Duodenal mucosa (tissue), 2 donors: ENCODE measurements around the gene SH3BP5.

Experiments
- H3K27ac ChIP-seq: one replicate; pipeline ENCODE4 v1.7.0; 2013; ENCODE audit warnings: low read depth, low read length
- H3K27me3 ChIP-seq, 2 donors: one replicate each; pipeline ENCODE4 v1.7.0; 2013; ENCODE audit warnings: low read length in 2 of 2, control low read depth in 1 of 2; ENCODE audit not compliant: insufficient read depth in 2 of 2, control insufficient read depth in 1 of 2
- H3K36me3 ChIP-seq, 2 donors: one replicate each; pipeline ENCODE4 v1.7.0; 2013; ENCODE audit warnings: low read length in 2 of 2, control low read depth in 1 of 2; ENCODE audit not compliant: insufficient read depth in 2 of 2, control insufficient read depth in 1 of 2
- H3K4me1 ChIP-seq, 2 donors: one replicate each; pipeline ENCODE4 v1.7.0; 2013; ENCODE audit warnings: low read length in 2 of 2, control low read depth in 1 of 2; ENCODE audit not compliant: insufficient read depth in 2 of 2, control insufficient read depth in 1 of 2
- H3K4me3 ChIP-seq, 2 donors: one replicate each; pipeline ENCODE4 v1.7.0; 2013; ENCODE audit warnings: low read length in 2 of 2, low read depth in 1 of 2
- H3K9ac ChIP-seq, 2 donors: one replicate each; pipeline ENCODE4 v1.7.0; 2013; ENCODE audit warnings: low read length in 2 of 2, low read depth in 1 of 2
- H3K9me3 ChIP-seq, 2 donors: one replicate each; pipeline ENCODE4 v1.7.0; 2013; ENCODE audit warnings: low read length in 2 of 2, control low read depth in 1 of 2; ENCODE audit not compliant: control insufficient read depth in 1 of 2

The SH3BP5 gene

DNA sequence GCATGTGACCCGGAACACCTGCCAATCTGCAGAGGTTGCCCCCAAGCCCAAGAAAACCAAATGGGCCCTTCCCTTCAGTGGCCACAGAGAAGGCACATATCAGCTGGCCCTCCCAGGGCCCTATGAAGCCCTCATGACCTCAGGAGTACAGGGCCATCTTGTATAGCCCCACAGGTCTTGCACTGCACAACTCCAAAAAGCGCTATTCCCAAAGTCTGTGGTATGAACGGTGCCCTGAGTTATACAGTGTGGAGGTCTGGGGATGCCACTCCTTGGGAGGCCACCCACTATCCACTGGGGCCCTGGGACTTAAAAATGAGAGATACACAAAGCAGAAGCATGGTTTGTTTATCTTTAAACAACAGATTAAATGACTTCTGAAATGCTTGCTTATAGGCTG lies 64.9 kb downstream of the SH3BP5 start:
- Histone ChIP-seq H3K9me3 (no peaks in the 10 kb centered on the region), H3K27me3 (no peaks in the 10 kb centered on the region), H3K4me1 (peaks cover 11 to 18% of the 10 kb centered on the region in 2 donors), H3K36me3 (no peaks in the 10 kb centered on the region), H3K4me3 (no peak overlapping the region), H3K27ac (no peak overlapping the region), H3K9ac (no peak overlapping the region)

GRCh38 chr3:15266510-15267376 lies 65.6 kb downstream of the SH3BP5 start:
- Histone ChIP-seq H3K4me1 (peaks cover 11 to 18% of the 10 kb centered on the region in 2 donors), H3K27me3 (no peaks in the 10 kb centered on the region), H3K27ac (no peak overlapping the region), H3K36me3 (no peaks in the 10 kb centered on the region), H3K9me3 (no peaks in the 10 kb centered on the region), H3K4me3 (no peak overlapping the region), H3K9ac (no peak overlapping the region)

- no peaks in the 10 kb centered on the region for H3K9me3 ChIP-seq
- peaks cover 11 to 18% of the 10 kb centered on the region in 2 donors for H3K4me1 ChIP-seq
- H3K36me3 ChIP-seq, result peaks cover 0 to 5% of the 10 kb centered on the region in 2 donors
- no peak overlapping the region for H3K9ac ChIP-seq
- H3K27me3 ChIP-seq, result no peaks in the 10 kb centered on the region
- no peak overlapping the region for H3K4me3 ChIP-seq
- H3K27ac ChIP-seq, result no peak overlapping the region
Observed at GRCh38 chr3:15265655-15266509, 66.5 kb downstream of the SH3BP5 start.

DNA sequence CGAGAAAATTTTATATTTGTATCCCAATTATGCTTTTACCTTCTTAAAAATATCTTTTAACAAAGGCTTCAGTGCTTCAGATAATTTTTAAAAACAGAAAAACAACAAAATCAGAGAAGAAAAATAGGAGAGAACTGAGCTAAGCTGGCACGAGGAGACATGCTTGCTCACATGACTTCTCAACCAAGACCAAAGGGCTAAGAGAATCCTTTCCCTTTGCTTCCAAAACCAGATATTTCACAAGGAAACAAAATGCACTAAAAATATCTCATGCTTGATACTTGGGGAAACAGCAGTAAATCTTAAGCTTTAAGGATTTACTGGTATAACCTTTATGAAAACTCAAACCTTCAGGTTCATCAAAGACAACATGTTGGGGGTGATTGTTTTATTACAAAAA lies 67.9 kb downstream of the SH3BP5 start:
- H3K4me3 ChIP-seq, result no peak overlapping the region
- H3K27ac ChIP-seq, result no peak overlapping the region
- H3K9me3 ChIP-seq, result no peaks in the 10 kb centered on the region
- H3K27me3 ChIP-seq, result no peaks in the 10 kb centered on the region
- no peak overlapping the region for H3K9ac ChIP-seq
- peaks cover 4 to 11% of the 10 kb centered on the region in 2 donors for H3K4me1 ChIP-seq
- peaks cover 5 to 19% of the 10 kb centered on the region in 2 donors for H3K36me3 ChIP-seq

GRCh38 chr3:15263926-15264325 lies 68.5 kb downstream of the SH3BP5 start:
- H3K9ac ChIP-seq, result no peak overlapping the region
- peaks cover 4 to 5% of the 10 kb centered on the region in 2 donors for H3K4me1 ChIP-seq
- H3K27me3 ChIP-seq, result no peaks in the 10 kb centered on the region
- H3K9me3 ChIP-seq, result no peaks in the 10 kb centered on the region
- no peak overlapping the region for H3K27ac ChIP-seq
- H3K36me3 ChIP-seq, result peaks cover 5 to 19% of the 10 kb centered on the region in 2 donors
- H3K4me3 ChIP-seq, result no peak overlapping the region

- Histone ChIP-seq H3K27me3 (no peaks in the 10 kb centered on the region), H3K4me3 (no peak overlapping the region), H3K9me3 (no peaks in the 10 kb centered on the region), H3K27ac (no peak overlapping the region), H3K36me3 (peaks cover 5 to 26% of the 10 kb centered on the region in 2 donors), H3K4me1 (peaks cover 1 to 2% of the 10 kb centered on the region in 2 donors), H3K9ac (no peak overlapping the region)
Observed at GRCh38 chr3:15263120-15263519, 69.3 kb downstream of the SH3BP5 start.

- H3K9me3 ChIP-seq, result no peaks in the 10 kb centered on the region
- H3K36me3 ChIP-seq, result peaks cover 15 to 36% of the 10 kb centered on the region in 2 donors
- H3K27ac ChIP-seq, result no peak overlapping the region
- no peak overlapping the region for H3K4me3 ChIP-seq
- H3K27me3 ChIP-seq, result no peaks in the 10 kb centered on the region
- no peak overlapping the region for H3K9ac ChIP-seq
- no peaks in the 10 kb centered on the region for H3K4me1 ChIP-seq
Observed at GRCh38 chr3:15262021-15262420, 70.4 kb downstream of the SH3BP5 start.

DNA sequence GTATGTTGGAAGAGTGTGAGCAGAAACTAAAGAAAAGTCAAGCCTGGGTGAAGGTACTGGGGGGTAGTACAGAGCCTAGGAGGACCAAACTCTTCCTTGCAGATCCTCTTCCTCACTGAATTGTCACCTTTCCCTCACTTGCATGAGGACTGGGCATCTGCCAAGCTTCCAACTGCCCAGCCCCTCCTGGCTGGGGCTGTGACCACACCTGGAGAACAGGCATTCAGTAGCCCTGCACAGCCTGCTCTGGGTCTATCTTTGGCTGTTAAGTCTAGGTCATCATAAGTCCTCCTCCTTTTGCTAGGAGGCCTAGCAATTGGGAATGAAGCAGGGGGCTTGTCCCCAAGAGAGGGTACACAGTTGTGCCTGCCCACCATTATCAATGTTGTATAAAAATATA lies 71.1 kb downstream of the SH3BP5 start:
- H3K4me3 ChIP-seq, result no peak overlapping the region
- no peaks in the 10 kb centered on the region for H3K9me3 ChIP-seq
- no peak overlapping the region for H3K27ac ChIP-seq
- peaks cover 22 to 43% of the 10 kb centered on the region in 2 donors for H3K36me3 ChIP-seq
- no peak overlapping the region for H3K9ac ChIP-seq
- H3K27me3 ChIP-seq, result no peaks in the 10 kb centered on the region
- no peaks in the 10 kb centered on the region for H3K4me1 ChIP-seq

DNA sequence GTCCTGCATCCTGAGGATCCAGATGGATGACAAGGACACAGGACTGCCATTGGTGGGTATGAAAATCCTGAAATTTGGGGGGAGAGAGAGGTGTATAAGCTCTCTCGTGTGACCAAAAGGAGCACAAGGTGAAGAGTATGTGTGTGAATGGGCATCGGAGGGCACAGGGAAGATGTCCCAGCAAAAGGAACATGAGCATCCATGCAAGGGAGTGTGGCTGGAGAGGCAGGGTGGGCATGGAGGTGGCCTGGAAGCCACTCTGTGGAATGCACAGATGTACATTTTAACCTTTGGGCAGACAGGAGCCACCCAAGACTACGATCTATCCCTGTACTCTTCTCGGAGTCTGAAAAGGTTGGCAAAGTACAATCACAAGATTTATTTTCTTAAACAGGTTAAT lies 71.9 kb downstream of the SH3BP5 start:
- peaks cover 30 to 50% of the 10 kb centered on the region in 2 donors for H3K36me3 ChIP-seq
- H3K4me3 ChIP-seq, result no peak overlapping the region
- no peaks in the 10 kb centered on the region for H3K9me3 ChIP-seq
- no peaks in the 10 kb centered on the region for H3K4me1 ChIP-seq
- H3K27ac ChIP-seq, result no peak overlapping the region
- H3K9ac ChIP-seq, result no peak overlapping the region
- H3K27me3 ChIP-seq, result no peaks in the 10 kb centered on the region

GRCh38 chr3:15258720-15259119 lies 73.7 kb downstream of the SH3BP5 start:
- Histone ChIP-seq H3K36me3 (peaks cover 36 to 62% of the 10 kb centered on the region in 2 donors), H3K4me1 (no peaks in the 10 kb centered on the region), H3K4me3 (no peak overlapping the region), H3K9ac (no peak overlapping the region), H3K27me3 (no peaks in the 10 kb centered on the region), H3K9me3 (no peaks in the 10 kb centered on the region), H3K27ac (no peak overlapping the region)
